HCT116 (cell line): ENCODE results near the gene MFN1. TPM values are rescaled to one million over a fixed set of nuclear protein-coding genes. Genes with fewer than 3 reads are reported as not detected.

Experiments
- ATAC-seq: fragments of 200-7000 bp; cut with Tn5 transposase; 2 replicates; pipeline ENCODE4 v1.9.1; 2020; ENCODE audit warnings: mild to moderate bottlenecking, moderate library complexity
- BruUV-seq: library from RNA; stranded (reverse); fragments of 400-500 nt; replicated peaks from 2 replicates; lab custom pipeline; 2021; lab: Mats Ljungman, UMichigan
- CTCF ChIA-PET: fragments of 300-600 bp; sonication (Branson Sonifier 250); formaldehyde crosslinking; loops from one replicate; lab custom pipeline; 2021; ENCODE audit warnings: antibody characterized with exemption; lab: Charles Lee
- POLR2A ChIA-PET: fragments of 300-600, 350-600 bp; sonication (Branson Sonifier 250); formaldehyde crosslinking; loops from one replicate; lab custom pipeline; 2021; ENCODE audit warnings: antibody characterized with exemption; lab: Charles Lee
- RAD21 ChIA-PET, 2 experiments: fragments of 300-600 bp; sonication (Branson Sonifier 250); formaldehyde crosslinking; loops; one replicate each; lab custom pipeline; 2023; ENCODE audit warnings: low total read pairs in 2 of 2; ENCODE audit not compliant: uncharacterized antibody in 2 of 2, unreplicated experiment in 2 of 2, low non-redundant PET in 1 of 2; lab: Charles Lee
- DNase-seq: peaks from one replicate; pipeline ENCODE4 v3.0.0-alpha.2; 2010; ENCODE audit warnings: low read depth, low spot score
- H2AFZ ChIP-seq: fragments of 200-600 bp; shearing (Covaris generic), sonication (generic); 2 replicates; pipeline ENCODE4 v1.6.1; 2017; ENCODE audit warnings: low read depth, mixed run types, mixed read lengths, antibody characterized with exemption, low read length; ENCODE audit not compliant: poor library complexity, severe bottlenecking
- H3K27ac ChIP-seq: 2 replicates; pipeline ENCODE4 v1.5.1; 2012; ENCODE audit warnings: low read depth, low read length
- H3K27me3 ChIP-seq: fragments of 200-600 bp; sonication (generic); 2 replicates; pipeline ENCODE4 v1.6.1; 2016; ENCODE audit warnings: mixed run types, low read length, mixed read lengths; ENCODE audit not compliant: insufficient read depth
- H3K36me3 ChIP-seq, 2 experiments: fragments of 200-500 bp in 1 of 2; fragments of 200-600 bp in 1 of 2; sonication (Bioruptor generic) in 1 of 2; sonication (generic) in 1 of 2; 2 replicates each; pipeline versions ENCODE4 v1.5.1 to v1.6.1; 2014 to 2016; ENCODE audit warnings: low read length in 2 of 2, inconsistent platforms in 1 of 2, mixed read lengths in 1 of 2, mixed run types in 1 of 2; ENCODE audit not compliant: insufficient read depth in 2 of 2, control insufficient read depth in 1 of 2
- H3K4me1 ChIP-seq, 2 experiments: fragments of 200-600 bp in 1 of 2; sonication (generic) in 1 of 2; 2 replicates each; pipeline versions ENCODE4 v1.5.1 to v1.6.1; 2012 to 2017; ENCODE audit warnings: low read length in 2 of 2, inconsistent platforms in 1 of 2, mild to moderate bottlenecking in 1 of 2, mixed read lengths in 1 of 2, mixed run types in 1 of 2, moderate library complexity in 1 of 2; ENCODE audit not compliant: insufficient read depth in 2 of 2, control insufficient read depth in 1 of 2
- H3K4me2 ChIP-seq: fragments of 200-600 bp; sonication (generic); 2 replicates; pipeline ENCODE4 v1.6.1; 2017; ENCODE audit warnings: mixed run types, low read length, mixed read lengths
- H3K4me3 ChIP-seq, 2 experiments: fragments of 200-600 bp in 1 of 2; sonication (generic) in 1 of 2; replicated peaks in 1 of 2; 2 replicates each; pipeline ENCODE4 v1.5.1; 2011 to 2016; ENCODE audit warnings: low read length in 2 of 2, control low read depth in 1 of 2, low read depth in 1 of 2, mild to moderate bottlenecking in 1 of 2, mixed read lengths in 1 of 2, mixed run types in 1 of 2
- H3K79me2 ChIP-seq: fragments of 200-600 bp; sonication (generic); 2 replicates; pipeline ENCODE4 v1.6.1; 2017; ENCODE audit warnings: mild to moderate bottlenecking, mixed run types, low read length, moderate library complexity, mixed read lengths; ENCODE audit not compliant: insufficient read depth
- H3K9ac ChIP-seq: fragments of 200-600 bp; sonication (generic); 2 replicates; pipeline ENCODE4 v1.6.1; 2016; ENCODE audit warnings: low read length, mixed read lengths
- H3K9me2 ChIP-seq: fragments of 200-600 bp; sonication (generic), shearing (Covaris generic); 2 replicates; pipeline ENCODE4 v1.6.1; 2017; ENCODE audit warnings: mixed run types, mild to moderate bottlenecking, moderate library complexity; ENCODE audit not compliant: insufficient read depth
- H3K9me3 ChIP-seq, 2 experiments: fragments of 200-500 bp in 1 of 2; fragments of 200-600 bp in 1 of 2; sonication (Bioruptor generic) in 1 of 2; sonication (generic) in 1 of 2; 2 replicates each; pipeline ENCODE4 v1.6.1; 2014 to 2017; ENCODE audit warnings: low read length in 2 of 2, mixed read lengths in 2 of 2, inconsistent platforms in 1 of 2, low read depth in 1 of 2, mild to moderate bottlenecking in 1 of 2, mixed run types in 1 of 2, moderate library complexity in 1 of 2; ENCODE audit not compliant: control insufficient read depth in 1 of 2, insufficient read depth in 1 of 2
- H4K20me1 ChIP-seq: fragments of 200-600 bp; sonication (generic), shearing (Covaris generic); 2 replicates; pipeline ENCODE4 v1.6.1; 2017; ENCODE audit warnings: mixed run types, mild to moderate bottlenecking, moderate library complexity; ENCODE audit not compliant: insufficient read depth
- CBX3 ChIP-seq: IDR thresholded peaks from 2 replicates; pipeline ENCODE4 v1.6.1; 2012; ENCODE audit warnings: low read depth
- EGR1 ChIP-seq: IDR thresholded peaks from 2 replicates; pipeline ENCODE4 v1.6.1; 2012; ENCODE audit warnings: low read depth
- EZH2 ChIP-seq: fragments of 200-600 bp; sonication (generic); IDR thresholded peaks from 2 replicates; pipeline ENCODE4 v1.6.1; 2017; ENCODE audit warnings: antibody characterized with exemption, mixed run types
- EZH2phosphoT487 ChIP-seq: fragments of 200-600 bp; IDR thresholded peaks from 2 replicates; pipeline ENCODE4 v1.6.1; 2018; ENCODE audit warnings: antibody characterized with exemption, borderline replicate concordance
- FOSL1 ChIP-seq: IDR thresholded peaks from 2 replicates; pipeline ENCODE4 v1.6.1; 2012; ENCODE audit warnings: low read depth
- JUND ChIP-seq: IDR thresholded peaks from 2 replicates; pipeline ENCODE4 v1.6.1; 2012
- MAX ChIP-seq: IDR thresholded peaks from 2 replicates; pipeline ENCODE4 v1.6.1; 2012
- POLR2A ChIP-seq: IDR thresholded peaks from 2 replicates; pipeline ENCODE4 v1.7.0; 2011; ENCODE audit warnings: borderline replicate concordance; ENCODE audit not compliant: insufficient read depth, insufficient read length; ENCODE audit errors: extremely low read depth
- RAD21 ChIP-seq: IDR thresholded peaks from 2 replicates; pipeline ENCODE4 v1.6.1; 2012; ENCODE audit warnings: low read depth, mild to moderate bottlenecking
- REST ChIP-seq: IDR thresholded peaks from 2 replicates; pipeline ENCODE4 v1.6.1; 2012; ENCODE audit warnings: low read depth
- SIN3A ChIP-seq: IDR thresholded peaks from 2 replicates; pipeline ENCODE4 v1.6.1; 2012; ENCODE audit warnings: low read depth
- SP1 ChIP-seq: IDR thresholded peaks from 2 replicates; pipeline ENCODE4 v1.6.1; 2012; ENCODE audit warnings: low read depth
- SRF ChIP-seq: IDR thresholded peaks from 2 replicates; pipeline ENCODE4 v1.6.1; 2012; ENCODE audit warnings: low read depth
- TCF7L2 ChIP-seq: IDR thresholded peaks from 2 replicates; pipeline ENCODE4 v1.7.0; 2011; ENCODE audit warnings: borderline replicate concordance, inconsistent platforms; ENCODE audit not compliant: insufficient read depth, insufficient read length; ENCODE audit errors: extremely low read depth
- YY1 ChIP-seq: IDR thresholded peaks from 2 replicates; pipeline ENCODE4 v1.6.1; 2011; ENCODE audit warnings: low read length, low read depth, moderate library complexity, mild to moderate bottlenecking; ENCODE audit not compliant: insufficient replicate concordance; ENCODE audit errors: extremely low read depth
- ZFX ChIP-seq: fragments of 450-650 bp; IDR thresholded peaks from 2 replicates; pipeline ENCODE4 v1.6.1; 2017
- ZNF274 ChIP-seq: fragments of 200-500 bp; sonication (Bioruptor generic); IDR thresholded peaks from 2 replicates; pipeline ENCODE4 v1.6.1; 2014; ENCODE audit warnings: mild to moderate bottlenecking, low read depth, low read length, inconsistent platforms
- intact Hi-C: fragments of 100-400 bp; cut with micrococcal nuclease; formaldehyde crosslinking; loops from 2 replicates; pipeline ENCODE4 v1.10.0; 2022
- total RNA-seq: library from RNA; stranded (reverse); gene quantifications from one replicate; pipeline ENCODE4 v1.2.1, GENCODE V29; 2021; ENCODE audit not compliant: unreplicated experiment

The MFN1 gene
- total RNA-seq, 1 experiment from 2014 or later = 54.6 TPM

- DNase-seq = no peak
- no peaks in the 10 kb centered on the region for H3K36me3 ChIP-seq
- H2AFZ ChIP-seq = no peak overlapping the region
- H3K4me3 ChIP-seq = no peak overlapping the region
- no peak overlapping the region for H3K4me2 ChIP-seq
- BruUV-seq = no TSS peak
- H3K9me3 ChIP-seq = no peaks in the 10 kb centered on the region
- CTCF ChIA-PET = no interaction called here
- RAD21 ChIA-PET = no interaction called here
- H3K9me2 ChIP-seq = no peaks in the 10 kb centered on the region
- no peak overlapping the region for H3K9ac ChIP-seq
- no peak overlapping the region for H3K27ac ChIP-seq
- H3K27me3 ChIP-seq = no peaks in the 10 kb centered on the region
- no peaks in the 10 kb centered on the region for H4K20me1 ChIP-seq
- TF ChIP-seq RAD21 (no peak), ZNF274 (no peak), REST (no peak), ZFX (no peak), MAX (no peak), TCF7L2 (no peak), SIN3A (no peak), SP1 (no peak), SRF (no peak), JUND (no peak), POLR2A (no peak), EZH2phosphoT487 (no peak), CBX3 (no peak), EZH2 (no peak), FOSL1 (no peak), EGR1 (no peak), YY1 (no peak)
- TF ChIP-seq, all 23 proteins: peak for 0
- no peak for ATAC-seq
- H3K4me1 ChIP-seq = no peaks in the 10 kb centered on the region
- POLR2A ChIA-PET = no interaction called here
- H3K79me2 ChIP-seq = no peaks in the 10 kb centered on the region
- intact Hi-C loops = no loop called here
Measured at GRCh38 chr3:179309225-179310078, 38.1 kb upstream of the MFN1 start.
